Vagina (tissue), 2 donors: ENCODE results near the gene DMAP1. TPM values are rescaled to one million over a fixed set of nuclear protein-coding genes. Genes with fewer than 3 reads are reported as not detected.

Experiments
- DNase-seq, 2 donors: peaks; one replicate each; pipeline ENCODE4 v3.0.0-alpha.2; 2017; ENCODE audit errors: extremely low spot score in 2 of 2
- H3K27ac ChIP-seq: fragments of 200-600 bp; sonication (generic); one replicate; pipeline ENCODE4 v1.5.1; 2019
- H3K27me3 ChIP-seq: fragments of 200-600 bp; sonication (generic); one replicate; pipeline ENCODE4 v1.5.1; 2019
- H3K36me3 ChIP-seq, 2 donors: fragments of 200-600 bp; sonication (generic); one replicate each; pipeline ENCODE4 v1.5.1; 2017 to 2019
- H3K4me1 ChIP-seq: fragments of 200-600 bp; sonication (generic); one replicate; pipeline ENCODE4 v1.5.1; 2019
- H3K4me3 ChIP-seq, 2 donors: fragments of 200-600 bp; sonication (generic); 1 replicate in 1 of 2; 2 replicates in 1 of 2; pipeline ENCODE4 v1.5.1; 2016 to 2019
- H3K9me3 ChIP-seq: fragments of 200-600 bp; sonication (generic); one replicate; pipeline ENCODE4 v1.5.1; 2019
- CTCF ChIP-seq, 3 experiments: fragments of 450-650 bp in 2 of 3; fragments of 200-600 bp in 1 of 3; sonication (generic) in 1 of 3; IDR thresholded peaks; one replicate each; pipeline ENCODE4 v1.5.1; 2017 to 2019; ENCODE audit warnings: antibody characterized with exemption in 3 of 3, mild to moderate bottlenecking in 2 of 3, moderate library complexity in 2 of 3
- POLR2A ChIP-seq, 2 donors: fragments of 450-650 bp; IDR thresholded peaks; one replicate each; pipeline ENCODE4 v1.6.1; 2017; ENCODE audit warnings: antibody characterized with exemption in 2 of 2, mild to moderate bottlenecking in 2 of 2, moderate library complexity in 2 of 2
- POLR2AphosphoS5 ChIP-seq, 2 donors: sonication (generic); formaldehyde crosslinking; IDR thresholded peaks; one replicate each; pipeline ENCODE4 v1.9.0; 2017; ENCODE audit warnings: antibody characterized with exemption in 2 of 2, mild to moderate bottlenecking in 2 of 2, low read depth in 1 of 2; ENCODE audit not compliant: insufficient read depth in 1 of 2
- intact Hi-C: fragments of 100-400 bp; cut with DNase I; formaldehyde crosslinking; loops from one replicate; pipeline ENCODE4 v1.15.1; 2023
- total RNA-seq: library from RNA; depleted of rRNA; stranded (reverse); fragments of >200 nt; gene quantifications from one replicate; pipeline ENCODE4 v1.2.3, GENCODE V29; 2016

DMAP1 gene
- total RNA-seq, 1 donor from 2014 or later: 52.3 TPM

GRCh38 chr1:44250068-44250781 lies 37.0 kb downstream of the DMAP1 start:
- H3K36me3 ChIP-seq: peaks cover 0 to 5% of the 10 kb centered on the region in 2 donors
- H3K27ac ChIP-seq: no peak overlapping the region
- no peaks in the 10 kb centered on the region for H3K9me3 ChIP-seq
- H3K4me3 ChIP-seq: no peak overlapping the region
- intact Hi-C loops: no loop called here
- H3K4me1 ChIP-seq: no peaks in the 10 kb centered on the region
- no peaks in the 10 kb centered on the region for H3K27me3 ChIP-seq
- TF ChIP-seq POLR2AphosphoS5 (IDR thresholded peaks at IDR 0.05; ENCODE audit: insufficient read depth in 1 of 2, low read depth in 1 of 2) (no peak), POLR2A (IDR thresholded peaks at IDR 0.05) (no peak), CTCF (IDR thresholded peaks at IDR 0.05) (no peak)
- DNase-seq: no peak

- H3K27ac ChIP-seq: no peak overlapping the region
- TF ChIP-seq POLR2A (IDR thresholded peaks at IDR 0.05) (no peak), CTCF (IDR thresholded peaks at IDR 0.05) (no peak), POLR2AphosphoS5 (IDR thresholded peaks at IDR 0.05; ENCODE audit: insufficient read depth in 1 of 2, low read depth in 1 of 2) (no peak)
- H3K27me3 ChIP-seq: no peaks in the 10 kb centered on the region
- no peaks in the 10 kb centered on the region for H3K36me3 ChIP-seq
- H3K9me3 ChIP-seq: no peaks in the 10 kb centered on the region
- H3K4me3 ChIP-seq: no peak overlapping the region
- intact Hi-C loops: no loop called here
- no peak for DNase-seq
- H3K4me1 ChIP-seq: no peaks in the 10 kb centered on the region
Observed at GRCh38 chr1:44251486-44251885, 38.2 kb downstream of the DMAP1 start.

GRCh38 chr1:44251989-44252671 lies 38.9 kb downstream of the DMAP1 start:
- TF ChIP-seq POLR2A (IDR thresholded peaks at IDR 0.05): no peak
- no peak for TF ChIP-seq CTCF (IDR thresholded peaks at IDR 0.05)
- no peak for TF ChIP-seq POLR2AphosphoS5 (IDR thresholded peaks at IDR 0.05; ENCODE audit: insufficient read depth in 1 of 2, low read depth in 1 of 2)
- H3K9me3 ChIP-seq: no peaks in the 10 kb centered on the region
- DNase-seq: no peak
- no peak overlapping the region for H3K4me3 ChIP-seq
- intact Hi-C loops: no loop called here
- no peaks in the 10 kb centered on the region for H3K36me3 ChIP-seq
- no peak overlapping the region for H3K27ac ChIP-seq
- no peaks in the 10 kb centered on the region for H3K4me1 ChIP-seq
- H3K27me3 ChIP-seq: no peaks in the 10 kb centered on the region

- Histone ChIP-seq H3K36me3 (no peaks in the 10 kb centered on the region), H3K27me3 (no peaks in the 10 kb centered on the region), H3K4me1 (no peaks in the 10 kb centered on the region), H3K27ac (no peak overlapping the region), H3K4me3 (no peak overlapping the region), H3K9me3 (no peaks in the 10 kb centered on the region)
- intact Hi-C loops: no loop called here
- DNase-seq: no peak
- no peak for TF ChIP-seq CTCF (IDR thresholded peaks at IDR 0.05)
- no peak for TF ChIP-seq POLR2A (IDR thresholded peaks at IDR 0.05)
- no peak for TF ChIP-seq POLR2AphosphoS5 (IDR thresholded peaks at IDR 0.05; ENCODE audit: insufficient read depth in 1 of 2, low read depth in 1 of 2)
Observed at GRCh38 chr1:44254392-44254910, 41.2 kb downstream of the DMAP1 start.
